OCI-LY1 (cell line): ENCODE results near the gene ARFGEF2.
A peak's percentile ranks its signal among the peaks of the same experiment; 100 is the strongest.

Experiments
- H2AFZ ChIP-seq: fragments of 200-600 bp; sonication (generic), shearing (Covaris generic); 2 replicates; pipeline ENCODE4 v1.6.0; 2014; ENCODE audit warnings: antibody characterized with exemption, mild to moderate bottlenecking, low read length
- H3F3A ChIP-seq: fragments of 200-600 bp; sonication (generic), shearing (Covaris generic); 2 replicates; pipeline ENCODE4 v1.6.0; 2014; ENCODE audit warnings: mild to moderate bottlenecking, antibody characterized with exemption, low read length, moderate library complexity; ENCODE audit not compliant: insufficient read depth
- H3K27ac ChIP-seq: fragments of 200-600 bp; sonication (generic); 2 replicates; pipeline ENCODE4 v1.5.1; 2014; ENCODE audit warnings: low read length, mixed run types, mild to moderate bottlenecking, low read depth; ENCODE audit not compliant: poor library complexity, severe bottlenecking
- H3K27me3 ChIP-seq: fragments of 200-600 bp; sonication (generic); 2 replicates; pipeline ENCODE4 v1.6.0; 2014; ENCODE audit warnings: antibody characterized with exemption, mild to moderate bottlenecking, low read length, moderate library complexity; ENCODE audit not compliant: insufficient read depth
- H3K36me3 ChIP-seq: fragments of 200-600 bp; sonication (generic); 2 replicates; pipeline ENCODE4 v1.6.1; 2014; ENCODE audit warnings: mild to moderate bottlenecking, antibody characterized with exemption, low read length, moderate library complexity, mixed read lengths; ENCODE audit not compliant: insufficient read depth
- H3K4me1 ChIP-seq: fragments of 200-600 bp; sonication (generic); 2 replicates; pipeline ENCODE4 v1.5.1; 2014; ENCODE audit warnings: mild to moderate bottlenecking, low read length, moderate library complexity; ENCODE audit not compliant: insufficient read depth, severe bottlenecking
- H3K4me2 ChIP-seq: fragments of 200-600 bp; sonication (generic), shearing (Covaris generic); 2 replicates; pipeline ENCODE4 v1.6.1; 2014; ENCODE audit warnings: low read length
- H3K4me3 ChIP-seq: fragments of 200-600 bp; sonication (generic); 2 replicates; pipeline ENCODE4 v1.5.1; 2014; ENCODE audit warnings: low read length, low read depth, mild to moderate bottlenecking, mixed read lengths; ENCODE audit not compliant: poor library complexity, severe bottlenecking
- H3K79me2 ChIP-seq: fragments of 200-600 bp; shearing (Covaris generic); 2 replicates; pipeline ENCODE4 v1.6.1; 2016; ENCODE audit warnings: mixed run types, low read length, mixed read lengths; ENCODE audit not compliant: insufficient read depth
- H3K9ac ChIP-seq: fragments of 200-600 bp; sonication (generic), shearing (Covaris generic); 2 replicates; pipeline ENCODE4 v1.6.1; 2014; ENCODE audit warnings: mild to moderate bottlenecking, low read length, mixed read lengths
- H3K9me2 ChIP-seq: fragments of 200-600 bp; sonication (generic), shearing (Covaris generic); 2 replicates; pipeline ENCODE4 v1.6.1; 2014; ENCODE audit warnings: low read depth, mild to moderate bottlenecking, low read length, mixed read lengths
- H3K9me3 ChIP-seq: fragments of 200-600 bp; shearing (Covaris generic); 2 replicates; pipeline ENCODE4 v1.6.1; 2014; ENCODE audit warnings: low read length, mixed read lengths
- H4K20me1 ChIP-seq: fragments of 200-600 bp; sonication (generic), shearing (Covaris generic); 2 replicates; pipeline ENCODE4 v1.6.0; 2016; ENCODE audit warnings: mild to moderate bottlenecking, low read length; ENCODE audit not compliant: insufficient read depth
- CTCF ChIP-seq: fragments of 200-600 bp; sonication (generic), shearing (Covaris generic); IDR thresholded peaks from 2 replicates; pipeline ENCODE4 v1.5.1; 2017; ENCODE audit warnings: mild to moderate bottlenecking, antibody characterized with exemption, low read length, moderate library complexity, mixed read lengths
- EZH2 ChIP-seq: fragments of 200-600 bp; sonication (generic), shearing (Covaris generic); IDR thresholded peaks from 2 replicates; pipeline ENCODE4 v1.8.0; 2017; ENCODE audit warnings: borderline replicate concordance, mixed run types, mild to moderate bottlenecking, antibody characterized with exemption, low read length, moderate library complexity, mixed read lengths

ARFGEF2 gene

DNA sequence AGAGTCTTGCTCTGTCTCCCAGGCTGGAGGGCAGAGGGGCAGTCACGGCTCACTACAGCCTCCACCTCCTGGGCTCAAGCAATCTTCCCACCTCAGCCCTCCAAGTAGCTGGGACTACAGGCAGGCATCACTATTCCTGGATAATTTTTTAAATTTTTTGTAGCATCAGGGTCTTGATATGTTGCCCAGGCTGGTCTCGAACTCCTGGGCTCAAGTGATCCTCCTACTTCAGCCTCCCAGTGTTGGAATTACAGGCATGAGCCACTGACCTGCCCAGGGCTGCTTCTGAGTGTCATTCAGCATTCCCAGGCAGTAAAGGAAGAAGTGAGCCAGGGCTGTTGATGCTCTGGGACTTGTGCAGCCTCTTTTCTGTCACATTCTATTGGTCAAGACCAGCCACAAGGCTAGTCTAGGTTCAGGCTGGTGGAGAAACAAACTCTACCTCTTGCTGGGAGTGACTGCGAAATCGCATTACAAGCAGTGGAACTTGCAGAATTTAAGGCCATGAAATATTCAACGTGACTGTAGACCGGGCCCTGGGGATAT, 2.1 kb upstream of the ARFGEF2 start:
- no peak overlapping the region for H2AFZ ChIP-seq
- H3F3A ChIP-seq, result peaks cover 7% of the 10 kb centered on the region; the same call in 1 of the 2 replicates
- H3K4me3 ChIP-seq, result no peak overlapping the region
- no peak overlapping the region for H3K9ac ChIP-seq
- H3K9me2 ChIP-seq, result no peaks in the 10 kb centered on the region
- H3K27ac ChIP-seq, result no peak overlapping the region
- peaks cover 20% of the 10 kb centered on the region for H3K79me2 ChIP-seq
- no peak overlapping the region for H3K4me2 ChIP-seq
- 0 out of 2 replicates have a peak, but pooled peaks cover 4% of the 10 kb centered on the region for H3K27me3 ChIP-seq
- H3K4me1 ChIP-seq, result peaks cover 30% of the 10 kb centered on the region
- H3K36me3 ChIP-seq, result no peaks in the 10 kb centered on the region
- H4K20me1 ChIP-seq, result no peaks in the 10 kb centered on the region
- no peak for TF ChIP-seq EZH2
- no peak for TF ChIP-seq CTCF
- no peaks in the 10 kb centered on the region for H3K9me3 ChIP-seq

DNA sequence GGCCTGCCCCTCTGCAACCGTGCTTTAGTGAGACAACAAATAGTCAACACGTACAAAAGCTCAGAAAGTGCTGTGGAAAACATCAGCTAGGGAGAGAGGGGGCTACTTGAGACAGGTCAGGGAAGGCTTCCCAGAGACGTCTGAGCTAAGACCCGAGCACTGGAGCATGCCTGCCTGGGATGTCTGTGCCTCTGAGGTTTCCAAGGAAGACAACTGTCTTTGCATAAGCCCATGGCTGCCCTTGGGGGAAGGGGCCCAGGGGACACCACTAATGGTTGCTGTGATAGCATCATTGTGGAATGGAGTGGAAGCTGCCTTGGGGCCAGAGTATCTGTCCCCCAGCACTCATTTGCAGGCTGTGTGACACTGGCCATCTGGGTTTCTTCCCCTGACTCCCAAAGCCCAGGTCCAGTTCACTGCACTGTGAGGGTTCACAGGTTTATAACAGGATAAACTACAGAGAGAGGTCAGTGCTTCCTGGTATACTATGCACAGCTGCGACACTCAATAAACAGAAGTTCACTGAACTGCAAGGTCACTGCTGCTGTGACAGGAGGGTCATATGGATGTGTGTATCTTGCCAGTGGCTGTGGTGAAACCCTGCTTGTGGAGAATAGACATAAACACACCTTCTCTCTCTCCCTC, 1.5 kb upstream of the ARFGEF2 start:
- Histone ChIP-seq H3K27me3 (0 out of 2 replicates have a peak, but pooled peaks cover 4% of the 10 kb centered on the region), H3K36me3 (no peaks in the 10 kb centered on the region), H3K4me3 (no peak overlapping the region), H3K79me2 (peaks cover 25% of the 10 kb centered on the region), H2AFZ (no peak overlapping the region), H3K4me2 (no peak overlapping the region), H3K4me1 (peaks cover 36% of the 10 kb centered on the region), H3K9ac (no peak overlapping the region; the same call in 1 of the 2 replicates), H3K9me2 (no peaks in the 10 kb centered on the region), H3F3A (peaks cover 7% of the 10 kb centered on the region; the same call in 1 of the 2 replicates), H3K9me3 (no peaks in the 10 kb centered on the region), H3K27ac (no peak overlapping the region), H4K20me1 (no peaks in the 10 kb centered on the region)
- TF ChIP-seq EZH2 (no peak), CTCF (no peak)

GRCh38 chr20:48920527-48921167, 864 bp upstream of the ARFGEF2 start:
- no peaks in the 10 kb centered on the region for H3K9me2 ChIP-seq
- no peaks in the 10 kb centered on the region for H3K36me3 ChIP-seq
- H3F3A ChIP-seq, result peaks cover 7% of the 10 kb centered on the region; the same call in 1 of the 2 replicates
- H3K4me1 ChIP-seq, result peaks cover 40% of the 10 kb centered on the region
- no peak overlapping the region for H3K27ac ChIP-seq
- H4K20me1 ChIP-seq, result no peaks in the 10 kb centered on the region
- H3K9me3 ChIP-seq, result no peaks in the 10 kb centered on the region
- no peak overlapping the region for H2AFZ ChIP-seq
- TF ChIP-seq CTCF (no peak), EZH2 (no peak)
- H3K4me3 ChIP-seq, result peak overlapping the region; percentile 99
- peaks cover 31% of the 10 kb centered on the region for H3K79me2 ChIP-seq
- H3K27me3 ChIP-seq, result 0 out of 2 replicates have a peak, but pooled peaks cover 4% of the 10 kb centered on the region
- peak overlapping the region; percentile 88 for H3K4me2 ChIP-seq
- peak overlapping the region; percentile 72 for H3K9ac ChIP-seq
